ENCODE data around the gene CPA3. TPM values are rescaled to one million over a fixed set of nuclear protein-coding genes. Genes with fewer than 3 reads are reported as not detected.

The CPA3 gene
- total RNA-seq, 2 donors from 2014 or later = 0.16 TPM; not detected in 1

DNA sequence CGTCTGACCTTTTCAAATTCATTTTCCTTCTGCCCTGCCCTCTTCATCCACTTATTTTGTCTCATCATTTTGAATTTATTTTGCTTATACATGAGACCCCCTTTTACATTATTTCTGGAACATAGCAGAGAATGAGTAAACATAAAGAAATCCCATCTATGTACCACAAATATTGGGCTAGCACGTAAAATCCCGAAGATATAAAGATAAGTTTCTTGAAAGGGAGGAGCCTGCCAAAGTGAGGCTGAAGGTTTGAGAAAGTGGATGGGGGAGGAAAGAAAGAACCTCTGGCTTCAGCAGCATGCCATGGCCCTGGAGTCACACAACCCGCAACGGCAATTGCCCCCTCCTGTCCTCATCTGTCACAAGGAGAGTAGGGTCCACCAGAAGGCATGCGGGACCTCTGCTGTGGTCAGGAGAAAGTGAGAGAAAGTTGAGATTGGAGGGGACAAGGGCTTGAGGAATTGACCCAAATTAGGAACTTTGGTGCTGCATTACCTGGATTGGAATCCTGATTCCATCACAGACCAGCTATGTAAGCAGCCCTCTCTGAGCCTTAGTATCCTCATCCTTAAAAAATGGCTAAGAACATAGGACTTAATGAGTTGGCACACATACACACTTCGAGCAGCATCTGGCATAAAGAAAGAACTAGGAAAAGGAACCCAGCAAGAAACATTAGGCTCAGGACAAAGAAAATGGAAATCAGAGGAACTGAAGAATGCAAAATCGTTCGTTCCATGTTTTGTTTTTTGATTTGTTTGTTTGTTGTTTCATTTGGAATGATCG is 72.6 kb downstream of the CPA3 start:
- Mint-ChIP-seq H3K36me3 (no peaks in the 10 kb centered on the region), H3K27ac (no peak overlapping the region), H3K9me3 (no peaks in the 10 kb centered on the region)
- DNase-seq (ENCODE audit: low spot score in 2 of 2) (no peak), ATAC-seq (no peak)

DNA sequence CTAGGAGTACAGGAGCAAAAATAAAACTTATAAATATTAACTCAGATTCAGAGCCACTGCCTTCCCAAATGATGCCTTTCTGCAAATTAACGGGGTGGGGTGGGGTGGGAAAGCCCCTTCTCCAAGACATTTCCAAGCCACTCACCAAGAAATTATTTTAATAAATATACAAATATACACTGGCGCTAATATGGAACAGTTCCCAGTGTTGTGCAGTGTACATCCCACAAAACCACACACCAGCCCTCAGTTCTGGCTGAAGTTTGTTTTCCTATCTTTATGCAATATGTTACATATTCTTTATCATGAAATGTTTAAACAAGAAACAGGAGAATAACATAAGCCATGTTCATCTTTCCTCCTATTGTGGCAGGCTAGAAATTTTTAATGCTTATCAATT is 73.2 kb downstream of the CPA3 start:
- DNase-seq (ENCODE audit: low spot score in 2 of 2) (no peak), ATAC-seq (no peak)
- H3K36me3 Mint-ChIP-seq = no peaks in the 10 kb centered on the region
- no peaks in the 10 kb centered on the region for H3K9me3 Mint-ChIP-seq
- H3K27ac Mint-ChIP-seq = no peak overlapping the region

DNA sequence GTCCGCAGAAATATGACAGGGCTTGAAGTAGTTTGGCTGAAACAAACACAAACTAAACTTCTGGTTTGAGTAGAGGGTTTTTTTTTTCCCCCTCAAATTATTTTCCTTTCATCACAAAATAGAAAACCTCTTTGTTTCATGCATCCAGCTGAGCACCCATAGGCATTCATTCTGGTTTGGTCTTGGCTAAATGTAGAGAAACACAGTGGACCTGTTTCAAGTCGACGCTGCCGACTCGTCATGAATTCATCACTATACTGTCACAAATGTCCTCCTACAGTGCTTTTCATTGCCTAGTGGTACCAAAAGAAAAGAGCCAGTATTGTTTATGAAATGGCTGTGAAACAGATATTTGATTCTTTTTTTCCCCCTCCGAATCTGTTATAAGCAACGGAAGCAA is 73.8 kb downstream of the CPA3 start:
- H3K27ac Mint-ChIP-seq = no peak overlapping the region
- ATAC-seq = no peak
- H3K9me3 Mint-ChIP-seq = no peaks in the 10 kb centered on the region
- H3K36me3 Mint-ChIP-seq = no peaks in the 10 kb centered on the region
- DNase-seq (ENCODE audit: low spot score in 2 of 2) = no peak

DNA sequence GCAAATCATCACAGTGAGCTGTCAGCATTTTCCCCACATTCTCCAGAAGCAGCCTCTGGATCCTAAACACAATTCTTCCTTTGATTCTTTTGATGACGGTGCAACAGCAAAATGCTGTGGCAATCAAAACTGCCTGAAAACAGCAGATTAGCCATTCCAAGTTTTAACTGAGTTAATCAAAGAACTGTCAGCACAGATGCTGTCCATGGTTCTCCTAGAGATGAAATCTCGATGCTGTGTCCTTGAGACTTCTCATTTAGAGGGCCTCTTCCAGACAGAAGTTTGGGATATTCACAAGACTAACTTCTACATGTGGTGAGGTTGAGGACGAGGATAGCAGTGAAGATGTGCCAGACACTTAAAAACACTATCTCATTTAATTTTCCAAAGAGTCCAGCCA is 75.9 kb downstream of the CPA3 start:
- ATAC-seq = no peak
- no peak overlapping the region for H3K27ac Mint-ChIP-seq
- H3K36me3 Mint-ChIP-seq = no peaks in the 10 kb centered on the region
- no peaks in the 10 kb centered on the region for H3K9me3 Mint-ChIP-seq
- DNase-seq (ENCODE audit: low spot score in 2 of 2) = no peak

DNA sequence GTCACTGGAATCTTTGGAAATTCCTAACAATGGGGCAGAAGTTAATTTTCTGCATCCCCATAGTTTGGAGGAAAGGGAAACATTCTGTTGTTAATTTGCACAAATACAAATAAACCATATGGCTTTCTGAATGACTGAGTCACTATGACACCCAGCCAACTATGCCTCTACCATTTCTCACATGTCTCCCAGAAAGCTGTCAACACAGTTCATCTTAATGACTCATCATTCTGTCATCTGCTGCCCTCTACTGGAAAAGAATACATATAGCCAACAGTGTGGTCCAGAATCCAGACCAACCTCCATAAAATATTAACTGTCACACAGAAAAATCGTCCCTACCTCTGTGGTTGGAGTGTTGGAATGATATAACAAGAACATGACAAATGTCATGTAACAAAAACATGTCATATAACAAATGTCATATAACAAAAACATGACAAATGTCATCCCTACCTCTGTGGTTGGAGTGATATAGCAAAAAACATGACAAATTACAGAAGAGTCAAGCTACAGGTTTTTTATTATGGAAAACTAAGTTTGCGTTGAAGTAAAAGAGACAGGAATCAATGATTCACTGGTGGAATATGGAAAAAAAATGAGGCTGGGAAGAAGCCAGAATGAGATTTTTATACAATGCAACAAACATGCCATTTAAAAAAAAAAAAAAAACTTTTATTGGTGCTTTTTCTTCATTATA is 78.6 kb downstream of the CPA3 start:
- no peak for DNase-seq (ENCODE audit: low spot score in 2 of 2)
- Mint-ChIP-seq H3K9me3 (no peaks in the 10 kb centered on the region), H3K36me3 (no peaks in the 10 kb centered on the region), H3K27ac (no peak overlapping the region)
- peak; percentile 93 to 96 for ATAC-seq

DNA sequence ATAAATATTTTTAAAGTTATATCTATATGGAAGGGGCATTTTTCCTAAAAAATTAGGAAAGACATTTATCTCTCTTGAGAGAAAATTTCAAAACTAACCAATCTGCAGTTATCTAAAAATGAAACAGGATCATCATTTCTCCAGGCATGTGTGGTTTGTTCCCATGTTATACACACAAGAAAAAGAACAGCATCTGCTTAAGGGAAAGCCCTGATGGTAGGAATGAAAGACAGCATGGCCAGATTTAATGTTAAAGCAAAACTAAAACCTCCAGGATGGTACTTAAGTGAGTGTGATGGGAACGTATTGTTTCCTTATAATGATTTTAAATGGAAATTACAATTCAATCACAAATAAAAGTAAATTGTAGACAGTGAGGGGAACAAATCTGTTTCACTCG is 80.0 kb downstream of the CPA3 start:
- Mint-ChIP-seq H3K36me3 (no peaks in the 10 kb centered on the region), H3K9me3 (no peaks in the 10 kb centered on the region), H3K27ac (no peak overlapping the region)
- ATAC-seq (no peak), DNase-seq (ENCODE audit: low spot score in 2 of 2) (no peak)

Other genes with a start within 250 kb of the CPA3 start
- not detected for gene AGTR1, start 167.4 kb upstream of the CPA3 start, total RNA-seq
- gene CPB1, start 37.5 kb upstream of the CPA3 start, total RNA-seq = not detected
- gene GYG1, start 126.2 kb downstream of the CPA3 start, total RNA-seq = 10 to 100 TPM; 10.7 to 12.8 TPM
- 10 to 100 TPM; 24.9 to 35.8 TPM for gene HLTF, start 221.2 kb downstream of the CPA3 start, total RNA-seq

Data from activated naive CD4-positive, alpha-beta T cell treated with anti-CD3 and anti-CD28 coated beads, Interleukin-2, amount 50 U/mL, for 72 hours (primary cell).